Subcutaneous adipose tissue (tissue), 4 donors: ENCODE data around the gene KIF19. TPM values are rescaled to one million over a fixed set of nuclear protein-coding genes. Genes with fewer than 3 reads are reported as not detected.

Source experiments
- CTCF ChIP-seq: fragments of 450-650 bp; IDR thresholded peaks from one replicate; pipeline ENCODE4 v1.5.1; 2016; ENCODE audit warnings: low read depth, mild to moderate bottlenecking, control low read depth, antibody characterized with exemption, moderate library complexity
- total RNA-seq, 4 donors: library from RNA; depleted of rRNA; stranded (reverse); fragments of >200 nt; gene quantifications; one replicate each; pipeline ENCODE4 v1.1.0, GENCODE V29; 2016

The KIF19 gene
- total RNA-seq, 4 donors from 2014 or later = 0.49 to 8.5 (median 0.89) TPM

GRCh38 chr17:74404789-74405188 lies 78.8 kb downstream of the KIF19 start:
- no peak for TF ChIP-seq CTCF

Other genes with a start within 250 kb of the KIF19 start
- 100 to 1,000 TPM; 410 to 881 (median 581) TPM for gene RPL38, start 122.5 kb upstream of the KIF19 start, total RNA-seq
- 10 to 100 TPM in 1 of 4 donors, 1 to 10 TPM in 3; 4.6 to 14.4 (median 5.9) TPM for gene TTYH2, start 112.7 kb upstream of the KIF19 start, total RNA-seq
- gene DNAI2, start 52.0 kb upstream of the KIF19 start, total RNA-seq = not detected
- gene BTBD17, start 35.6 kb downstream of the KIF19 start, total RNA-seq = not detected
- gene GPR142, start 41.3 kb downstream of the KIF19 start, total RNA-seq = under 1 TPM in 1 of 4 donors, not detected in 3; 0.22 TPM
- 10 to 100 TPM in 2 of 4 donors, 1 to 10 TPM in 2; 3.8 to 19.8 (median 9.9) TPM for gene GPRC5C, start 105.9 kb downstream of the KIF19 start, total RNA-seq
- gene CD300A, start 140.4 kb downstream of the KIF19 start, total RNA-seq = 10 to 100 TPM in 1 of 4 donors, 1 to 10 TPM in 3; 1.9 to 100.0 (median 5.2) TPM
- 10 to 100 TPM in 1 of 4 donors, under 1 TPM in 2, not detected in 1; 0.33 to 36.4 (median 0.88) TPM for gene CD300LB, start 205.2 kb downstream of the KIF19 start, total RNA-seq
- gene CD300C, start 219.9 kb downstream of the KIF19 start, total RNA-seq = 1 to 10 TPM in 3 of 4 donors, under 1 TPM in 1; 0.65 to 4.0 (median 2.5) TPM
- gene CD300H, start 241.3 kb downstream of the KIF19 start, total RNA-seq = not detected